Stimulated activated CD8-positive, alpha-beta memory T cell treated with anti-CD3 and anti-CD28 coated beads, Interleukin-7, amount 100 ng/mL, for 48 hours (primary cell): ENCODE measurements around the gene DCAF10.
A peak's percentile ranks its signal among the peaks of the same experiment; 100 is the strongest.
"Not testable (repeated sequence)": the region's sequence is repeated elsewhere in the genome, so short reads cannot be mapped to it uniquely, and the experiment has no call there.

ENCODE experiments used
- DNase-seq, 2 donors: peaks; one replicate each; pipeline ENCODE4 v3.0.0-alpha.2; 2020; ENCODE audit warnings: low read depth in 1 of 2; ENCODE audit errors: extremely low read depth in 1 of 2

The DCAF10 gene

DNA sequence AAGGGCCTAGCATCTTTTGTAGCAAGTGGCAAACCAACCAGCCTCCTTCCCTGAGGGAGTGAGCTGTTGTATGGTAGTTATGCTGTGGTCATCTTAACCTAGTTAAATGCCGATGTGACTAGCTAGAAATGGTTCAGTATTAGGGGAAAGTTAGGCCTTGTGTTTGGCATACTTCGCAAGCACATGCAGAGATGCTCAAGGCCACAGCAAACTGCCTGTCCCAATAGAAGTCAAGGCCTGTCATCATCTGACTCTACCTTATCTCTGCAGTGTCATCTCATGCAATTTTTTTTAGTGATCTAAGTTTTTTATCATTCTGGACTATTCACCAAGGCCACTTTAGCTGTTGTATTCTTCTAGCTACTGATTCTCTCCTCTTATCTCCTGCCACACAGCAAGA, 10.5 kb upstream of the DCAF10 start:
- DNase-seq = no peak

DNA sequence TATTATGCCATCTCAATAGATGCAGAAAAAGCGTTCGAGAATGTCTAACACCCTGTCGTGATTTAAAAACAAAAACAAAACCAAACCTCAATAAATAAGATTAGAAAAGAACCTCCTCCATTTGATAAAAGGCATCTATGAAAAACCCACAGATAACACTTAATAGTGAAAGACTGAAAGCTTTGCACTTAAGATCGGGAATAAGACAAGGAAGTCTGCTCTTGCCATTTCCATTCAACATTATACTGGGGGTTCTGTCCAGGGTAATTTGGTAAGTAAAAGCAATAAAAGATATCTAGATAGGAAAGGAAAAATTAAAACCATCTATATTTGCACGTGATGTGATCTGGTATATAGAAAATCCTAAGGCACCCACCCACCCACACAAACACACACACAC, 8.5 kb upstream of the DCAF10 start:
- DNase-seq = no peak

- DNase-seq = no peak
Observed at GRCh38 chr9:37796232-37796631, 4.4 kb upstream of the DCAF10 start.

GRCh38 chr9:37798677-37799076, 1.9 kb upstream of the DCAF10 start:
- DNase-seq = no peak

DNA sequence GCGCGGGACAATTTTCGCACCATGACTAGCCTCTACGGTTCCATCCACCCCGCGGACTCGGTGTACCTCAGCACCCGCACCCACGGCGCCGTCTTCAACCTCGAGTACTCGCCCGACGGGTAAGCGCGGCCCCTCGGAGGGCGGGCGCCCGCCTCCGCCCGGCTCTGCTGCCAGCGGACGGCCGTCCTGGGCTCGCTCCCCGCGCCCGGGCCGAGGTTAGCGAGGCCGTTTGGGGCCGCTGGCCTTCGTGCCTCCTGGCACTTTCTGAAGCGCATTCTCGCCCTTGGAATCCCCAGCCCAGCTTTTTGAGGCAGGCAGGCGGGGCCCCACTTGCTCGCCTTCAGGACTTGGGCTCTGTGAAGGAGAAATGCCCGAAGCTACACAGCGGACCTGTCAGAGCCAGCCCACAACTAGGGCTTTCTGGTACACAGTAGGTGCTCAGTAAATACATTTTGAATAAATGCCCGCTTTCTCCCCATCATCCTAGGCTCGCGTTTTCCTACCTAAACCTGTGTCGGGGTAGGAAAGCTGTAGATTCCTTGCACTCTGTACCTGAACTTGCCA, 772 bp downstream of the DCAF10 start:
- DNase-seq = peak in 1 of 2 donors; percentile 18

GRCh38 chr9:37801959-37802711, 1.5 kb downstream of the DCAF10 start:
- DNase-seq = no peak

DNA sequence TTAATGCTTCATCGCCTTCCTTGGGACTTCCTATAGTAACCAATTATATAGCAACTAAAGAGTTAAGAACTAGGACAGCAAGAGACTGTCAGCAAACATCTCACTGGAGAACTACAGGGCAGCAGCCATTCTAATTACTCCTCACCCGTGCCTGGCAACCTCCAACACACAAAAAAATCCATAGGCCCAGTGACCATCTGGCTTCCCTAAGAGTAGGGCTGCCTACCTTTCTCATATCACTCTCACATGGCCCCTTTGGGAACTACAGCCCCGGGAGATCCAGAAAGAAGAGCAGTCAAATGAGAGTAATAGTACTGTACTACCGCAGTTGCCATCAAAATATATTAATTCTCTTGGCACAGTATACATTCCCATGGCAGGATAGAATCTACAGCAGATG, 5.7 kb downstream of the DCAF10 start:
- DNase-seq = no peak

DNA sequence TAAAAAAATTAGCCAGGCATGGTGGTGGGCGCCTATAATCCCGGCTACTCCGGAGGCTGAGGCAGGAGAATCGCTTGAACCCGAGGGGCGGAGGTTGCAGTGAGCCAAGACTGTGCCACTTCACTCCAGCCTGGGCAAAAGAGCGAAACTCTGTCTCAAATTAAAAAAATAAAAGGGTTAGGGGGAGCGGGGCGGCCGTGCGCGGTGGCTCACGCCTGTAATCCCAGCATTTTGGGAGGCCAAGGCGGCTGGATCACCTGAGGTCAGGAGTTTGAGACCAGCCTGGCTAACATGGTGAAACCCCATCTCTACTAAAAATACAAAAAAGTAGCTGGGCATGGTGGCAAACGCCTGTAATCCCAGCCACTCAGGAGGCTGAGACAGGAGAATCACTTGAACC, 9.1 kb downstream of the DCAF10 start:
- DNase-seq = not testable (repeated sequence)

- DNase-seq = no peak
Observed at GRCh38 chr9:37811906-37812476, 11.4 kb downstream of the DCAF10 start.

DNA sequence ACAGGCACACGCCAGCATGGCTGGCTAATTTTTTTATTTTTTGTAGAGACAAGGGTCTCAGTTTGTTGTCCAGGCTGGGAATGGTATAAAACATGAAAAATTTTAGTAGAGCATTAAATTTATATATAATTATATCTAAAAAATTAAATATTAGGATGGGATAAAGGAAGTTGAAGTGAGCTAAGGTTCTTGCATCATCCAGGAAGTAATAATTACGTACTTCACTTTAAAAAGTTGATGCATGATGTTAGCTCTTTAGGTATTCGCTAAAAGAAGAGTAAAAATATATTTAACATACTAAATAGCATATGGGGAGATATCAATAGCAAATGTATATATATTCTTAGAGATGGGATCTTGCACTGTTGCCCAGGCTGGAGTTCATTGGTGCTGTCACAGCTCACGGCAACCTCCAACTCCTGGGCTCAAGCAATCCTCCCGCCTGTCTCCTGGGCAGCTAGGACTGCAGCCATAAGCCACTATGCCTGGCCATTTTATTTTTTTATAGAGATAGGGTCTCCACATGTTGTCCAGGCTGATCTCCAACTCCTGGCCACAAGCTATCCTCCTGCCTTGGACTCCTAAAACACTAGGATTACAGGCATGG, 12.3 kb downstream of the DCAF10 start:
- no peak for DNase-seq

- no peak for DNase-seq
Observed at GRCh38 chr9:37818849-37819248, 18.3 kb downstream of the DCAF10 start.

DNA sequence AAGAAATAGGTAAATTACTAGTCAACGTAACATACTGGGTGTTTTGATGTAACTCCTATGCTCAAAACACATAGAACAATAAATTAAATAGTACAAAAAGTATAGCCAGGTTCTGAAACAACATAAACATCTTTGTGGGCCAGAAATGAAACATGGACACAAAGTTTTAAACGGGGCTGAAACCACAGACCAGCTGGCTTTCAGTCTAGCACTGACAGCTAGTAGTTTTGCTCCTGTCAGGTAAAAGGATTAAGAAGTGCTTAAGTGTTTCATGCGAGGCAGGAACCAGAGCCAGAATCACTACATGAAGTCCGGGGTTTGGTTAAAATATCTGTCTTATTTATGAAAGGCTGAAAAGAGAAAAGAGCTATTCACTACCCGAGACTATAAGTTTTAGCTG, 19.5 kb downstream of the DCAF10 start:
- DNase-seq = no peak

DNA sequence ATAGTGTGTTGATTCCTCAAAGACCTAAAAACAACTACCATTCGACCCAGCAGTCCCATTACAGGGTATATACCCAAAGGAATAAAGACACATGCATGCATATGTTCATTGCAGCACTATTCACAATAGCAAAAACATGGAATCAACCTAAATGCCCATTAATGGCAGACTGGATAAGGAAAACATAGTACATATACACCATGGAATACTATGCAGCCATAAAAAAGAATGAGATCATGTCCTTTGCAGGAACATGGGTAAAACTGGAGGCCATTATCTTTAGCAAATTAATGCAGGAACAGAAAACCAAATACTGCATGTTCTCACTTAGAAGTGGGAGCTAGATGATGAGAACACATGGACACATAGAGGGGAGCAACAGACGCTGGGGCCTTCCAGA, 24.6 kb downstream of the DCAF10 start:
- not testable (repeated sequence) for DNase-seq

GRCh38 chr9:37827483-37828165, 27.0 kb downstream of the DCAF10 start:
- no peak for DNase-seq

GRCh38 chr9:37835821-37836220, 35.2 kb downstream of the DCAF10 start:
- no peak for DNase-seq

- DNase-seq = no peak
Observed at GRCh38 chr9:37836386-37836785, 35.8 kb downstream of the DCAF10 start.

DNA sequence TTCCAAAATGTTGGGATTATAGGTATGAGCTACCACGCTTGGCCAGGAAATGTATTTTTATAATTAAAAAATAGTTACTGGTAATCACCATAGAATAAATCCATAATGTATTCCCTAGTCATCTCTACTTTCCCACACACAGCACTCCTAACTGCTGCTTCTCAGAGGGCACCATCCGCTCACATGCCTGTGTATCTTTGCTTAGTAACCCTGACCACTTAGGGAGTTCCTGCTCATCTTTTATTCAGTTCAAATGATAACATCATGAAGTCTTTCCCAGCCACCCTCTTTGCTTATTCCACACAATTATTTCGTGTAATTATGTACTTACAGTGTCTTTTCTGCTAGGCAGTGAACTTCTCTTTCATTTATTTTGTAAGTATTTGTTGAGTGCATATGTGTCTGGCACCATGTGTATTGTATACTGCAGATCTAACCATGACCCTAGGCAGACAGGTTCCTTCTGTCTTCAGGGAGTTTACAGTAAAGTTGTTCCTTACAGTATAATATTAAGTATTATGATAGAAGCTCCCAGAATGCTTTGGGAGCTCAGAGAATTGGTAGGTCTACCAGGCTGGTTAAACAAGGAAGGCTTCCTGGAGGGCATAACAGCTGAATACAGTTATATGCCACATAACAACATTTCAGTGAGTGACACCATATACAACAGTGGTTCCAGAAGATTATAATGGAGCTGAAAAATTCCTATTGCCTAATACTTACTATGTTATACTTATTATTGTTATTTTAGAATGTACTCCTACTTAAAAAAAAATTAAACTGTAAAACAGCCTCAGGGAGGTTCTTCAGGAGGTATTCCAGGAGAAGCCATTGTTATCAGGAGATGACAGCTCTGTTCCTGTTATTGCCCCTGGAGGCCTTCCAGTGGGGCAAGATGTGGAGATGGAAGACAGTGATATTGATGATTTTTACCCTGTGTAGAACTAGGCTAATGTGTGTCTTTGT, 39.2 kb downstream of the DCAF10 start:
- no peak for DNase-seq

GRCh38 chr9:37840560-37841194, 40.1 kb downstream of the DCAF10 start:
- DNase-seq = peak in 1 of 2 donors; percentile 7

- no peak for DNase-seq
Observed at GRCh38 chr9:37852222-37852621, 51.6 kb downstream of the DCAF10 start.

DNA sequence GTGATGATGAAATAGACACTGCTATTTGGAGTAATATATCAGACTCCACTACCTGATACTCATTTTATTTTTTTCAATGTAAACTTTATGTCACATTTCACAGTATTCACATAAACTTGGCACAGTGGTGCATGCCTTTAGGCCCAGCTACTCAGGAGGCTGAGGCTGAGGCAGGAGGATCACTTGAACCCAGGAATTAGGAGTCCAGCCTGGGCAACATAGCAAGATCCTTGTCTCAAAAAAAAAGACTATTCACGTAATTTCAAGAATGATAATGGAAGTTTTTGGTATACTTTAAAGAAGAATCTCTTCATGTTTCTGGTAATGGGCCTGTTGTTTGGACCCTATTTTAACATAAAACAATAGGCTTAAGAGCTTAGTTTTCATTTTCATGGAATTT, 56.0 kb downstream of the DCAF10 start:
- DNase-seq = no peak
